22Rv1 (cell line): ENCODE results near the gene ISM1.

Source experiments
- CTCF ChIP-seq: fragments of 450-650 bp; IDR thresholded peaks from 2 replicates; pipeline ENCODE4 v1.5.1; 2017; ENCODE audit warnings: mild to moderate bottlenecking
- ZFX ChIP-seq: fragments of 450-650 bp; IDR thresholded peaks from 2 replicates; pipeline ENCODE4 v1.6.1; 2017; ENCODE audit warnings: antibody characterized with exemption, borderline replicate concordance

GRCh38 chr20:13294522-13294921, 73.4 kb downstream of the ISM1 start:
- no peak for TF ChIP-seq CTCF
- no peak for TF ChIP-seq ZFX
